ENCODE measurements around the gene TSPAN5. TPM values are rescaled to one million over a fixed set of nuclear protein-coding genes. Genes with fewer than 3 reads are reported as not detected.
A peak's percentile ranks its signal among the peaks of the same experiment; 100 is the strongest.

Gene TSPAN5
- total RNA-seq, 1 donor from 2014 or later, result 25.0 TPM

GRCh38 chr4:98522062-98522461 is 136.3 kb downstream of the TSPAN5 start:
- peak overlapping the region; percentile 97 for H3K27ac Mint-ChIP-seq (ENCODE audit: unreplicated experiment)

GRCh38 chr4:98521486-98521885 is 136.9 kb downstream of the TSPAN5 start:
- Mint-ChIP-seq H3K36me3 (ENCODE audit: low read depth) (peaks cover 3% of the 10 kb centered on the region), H3K27me3 (ENCODE audit: low read depth) (no peaks in the 10 kb centered on the region), H3K27ac (ENCODE audit: unreplicated experiment) (peak overlapping the region; percentile 97), H3K9me3 (no peaks in the 10 kb centered on the region), H3K4me3 (peak overlapping the region; percentile 54), H3K4me1 (peaks cover 89% of the 10 kb centered on the region)
- TF ChIP-seq CTCF (conservative IDR thresholded peaks at IDR 0.05), result no peak
- no peak for DNase-seq (ENCODE audit: low read depth, low spot score)

More at GRCh38 chr4:98522062-98522461, 136.3 kb downstream of the TSPAN5 start:
- no peak for DNase-seq (ENCODE audit: low read depth, low spot score)
- Mint-ChIP-seq H3K4me1 (peaks cover 85% of the 10 kb centered on the region), H3K36me3 (ENCODE audit: low read depth) (no peaks in the 10 kb centered on the region), H3K4me3 (peak overlapping the region; percentile 67), H3K9me3 (no peaks in the 10 kb centered on the region), H3K27me3 (ENCODE audit: low read depth) (no peaks in the 10 kb centered on the region)
- no peak for TF ChIP-seq CTCF (conservative IDR thresholded peaks at IDR 0.05)

- no peak for TF ChIP-seq CTCF (conservative IDR thresholded peaks at IDR 0.05)
- Mint-ChIP-seq H3K4me3 (peak overlapping the region; percentile 0), H3K27ac (ENCODE audit: unreplicated experiment) (peak overlapping the region; percentile 86), H3K36me3 (ENCODE audit: low read depth) (peaks cover 3% of the 10 kb centered on the region), H3K9me3 (no peaks in the 10 kb centered on the region), H3K4me1 (peaks cover 92% of the 10 kb centered on the region), H3K27me3 (ENCODE audit: low read depth) (no peaks in the 10 kb centered on the region)
- no peak for DNase-seq (ENCODE audit: low read depth, low spot score)
Observed at GRCh38 chr4:98519268-98519977, 139.0 kb downstream of the TSPAN5 start.

- no peaks in the 10 kb centered on the region for H3K9me3 Mint-ChIP-seq
- no peak for DNase-seq (ENCODE audit: low read depth, low spot score)
- peak overlapping the region; percentile 12 for H3K4me3 Mint-ChIP-seq
- no peak for TF ChIP-seq CTCF (conservative IDR thresholded peaks at IDR 0.05)
- H3K36me3 Mint-ChIP-seq (ENCODE audit: low read depth), result peaks cover 3% of the 10 kb centered on the region
- H3K27me3 Mint-ChIP-seq (ENCODE audit: low read depth), result no peaks in the 10 kb centered on the region
- H3K4me1 Mint-ChIP-seq, result peaks cover 86% of the 10 kb centered on the region
- H3K27ac Mint-ChIP-seq (ENCODE audit: unreplicated experiment), result peak overlapping the region; percentile 74
Observed at GRCh38 chr4:98518559-98519267, 139.7 kb downstream of the TSPAN5 start.

GRCh38 chr4:98517218-98518021 is 141.0 kb downstream of the TSPAN5 start:
- no peak for TF ChIP-seq CTCF (conservative IDR thresholded peaks at IDR 0.05)
- DNase-seq (ENCODE audit: low read depth, low spot score), result no peak
- Mint-ChIP-seq H3K9me3 (no peaks in the 10 kb centered on the region), H3K27ac (ENCODE audit: unreplicated experiment) (no peak overlapping the region), H3K36me3 (ENCODE audit: low read depth) (peaks cover 3% of the 10 kb centered on the region), H3K27me3 (ENCODE audit: low read depth) (no peaks in the 10 kb centered on the region), H3K4me3 (no peak overlapping the region), H3K4me1 (peaks cover 83% of the 10 kb centered on the region)
